Measurements from ENCODE around the gene CPNE9.

- TF ChIP-seq ZBTB8A (CRISPR knock-in tag; IDR thresholded peaks at IDR 0.05; ENCODE audit: borderline replicate concordance, low read depth) = no peak
- TF ChIP-seq, protein P1, sequence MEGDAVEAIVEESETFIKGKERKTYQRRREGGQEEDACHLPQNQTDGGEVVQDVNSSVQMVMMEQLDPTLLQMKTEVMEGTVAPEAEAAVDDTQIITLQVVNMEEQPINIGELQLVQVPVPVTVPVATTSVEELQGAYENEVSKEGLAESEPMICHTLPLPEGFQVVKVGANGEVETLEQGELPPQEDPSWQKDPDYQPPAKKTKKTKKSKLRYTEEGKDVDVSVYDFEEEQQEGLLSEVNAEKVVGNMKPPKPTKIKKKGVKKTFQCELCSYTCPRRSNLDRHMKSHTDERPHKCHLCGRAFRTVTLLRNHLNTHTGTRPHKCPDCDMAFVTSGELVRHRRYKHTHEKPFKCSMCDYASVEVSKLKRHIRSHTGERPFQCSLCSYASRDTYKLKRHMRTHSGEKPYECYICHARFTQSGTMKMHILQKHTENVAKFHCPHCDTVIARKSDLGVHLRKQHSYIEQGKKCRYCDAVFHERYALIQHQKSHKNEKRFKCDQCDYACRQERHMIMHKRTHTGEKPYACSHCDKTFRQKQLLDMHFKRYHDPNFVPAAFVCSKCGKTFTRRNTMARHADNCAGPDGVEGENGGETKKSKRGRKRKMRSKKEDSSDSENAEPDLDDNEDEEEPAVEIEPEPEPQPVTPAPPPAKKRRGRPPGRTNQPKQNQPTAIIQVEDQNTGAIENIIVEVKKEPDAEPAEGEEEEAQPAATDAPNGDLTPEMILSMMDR (CRISPR knock-in tag; IDR thresholded peaks at IDR 0.05) = no peak
- TF ChIP-seq ZNF382 (CRISPR knock-in tag; IDR thresholded peaks at IDR 0.05; ENCODE audit: borderline replicate concordance) = no peak
- no peak for TF ChIP-seq EEA1 (CRISPR knock-in tag; IDR thresholded peaks at IDR 0.05; ENCODE audit: borderline replicate concordance)
- no peak for TF ChIP-seq SOX13 (IDR thresholded peaks at IDR 0.05)
- TF ChIP-seq SOX13 (CRISPR knock-in tag; conservative IDR thresholded peaks at IDR 0.05 in 1 of 2, IDR thresholded peaks at IDR 0.05 in 1 of 2) = no peak
- TF ChIP-seq CBX5 (CRISPR knock-in tag; IDR thresholded peaks at IDR 0.05; ENCODE audit: borderline replicate concordance) = no peak
- TF ChIP-seq TCF7L2 (IDR thresholded peaks at IDR 0.05; ENCODE audit: low read depth, low read length) = no peak
- TF ChIP-seq, protein P2, sequence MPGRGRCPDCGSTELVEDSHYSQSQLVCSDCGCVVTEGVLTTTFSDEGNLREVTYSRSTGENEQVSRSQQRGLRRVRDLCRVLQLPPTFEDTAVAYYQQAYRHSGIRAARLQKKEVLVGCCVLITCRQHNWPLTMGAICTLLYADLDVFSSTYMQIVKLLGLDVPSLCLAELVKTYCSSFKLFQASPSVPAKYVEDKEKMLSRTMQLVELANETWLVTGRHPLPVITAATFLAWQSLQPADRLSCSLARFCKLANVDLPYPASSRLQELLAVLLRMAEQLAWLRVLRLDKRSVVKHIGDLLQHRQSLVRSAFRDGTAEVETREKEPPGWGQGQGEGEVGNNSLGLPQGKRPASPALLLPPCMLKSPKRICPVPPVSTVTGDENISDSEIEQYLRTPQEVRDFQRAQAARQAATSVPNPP (CRISPR knock-in tag; IDR thresholded peaks at IDR 0.05) = no peak
- TF ChIP-seq SIX1 (CRISPR knock-in tag; IDR thresholded peaks at IDR 0.05; ENCODE audit: borderline replicate concordance) = no peak
- no peak for TF ChIP-seq ZNF441 (CRISPR knock-in tag; IDR thresholded peaks at IDR 0.05; ENCODE audit: borderline replicate concordance)
- TF ChIP-seq, protein P3, sequence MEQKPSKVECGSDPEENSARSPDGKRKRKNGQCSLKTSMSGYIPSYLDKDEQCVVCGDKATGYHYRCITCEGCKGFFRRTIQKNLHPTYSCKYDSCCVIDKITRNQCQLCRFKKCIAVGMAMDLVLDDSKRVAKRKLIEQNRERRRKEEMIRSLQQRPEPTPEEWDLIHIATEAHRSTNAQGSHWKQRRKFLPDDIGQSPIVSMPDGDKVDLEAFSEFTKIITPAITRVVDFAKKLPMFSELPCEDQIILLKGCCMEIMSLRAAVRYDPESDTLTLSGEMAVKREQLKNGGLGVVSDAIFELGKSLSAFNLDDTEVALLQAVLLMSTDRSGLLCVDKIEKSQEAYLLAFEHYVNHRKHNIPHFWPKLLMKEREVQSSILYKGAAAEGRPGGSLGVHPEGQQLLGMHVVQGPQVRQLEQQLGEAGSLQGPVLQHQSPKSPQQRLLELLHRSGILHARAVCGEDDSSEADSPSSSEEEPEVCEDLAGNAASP (CRISPR knock-in tag; IDR thresholded peaks at IDR 0.05; ENCODE audit: borderline replicate concordance) = no peak
These were observed 24.1 kb upstream of the CPNE9 start for GRCh38 chr3:9679476-9680080.

Measured in HepG2 (cell line).